Mucosa of descending colon (tissue), 3 donors: ENCODE measurements around the gene RABAC1. TPM values are rescaled to one million over a fixed set of nuclear protein-coding genes. Genes with fewer than 3 reads are reported as not detected.

ENCODE experiments used
- ATAC-seq: fragments of 200-7000 bp; cut with Tn5 transposase; one replicate; pipeline ENCODE4 v1.9.1; 2020; ENCODE audit warnings: mild to moderate bottlenecking, moderate library complexity
- DNase-seq, 3 donors: peaks; one replicate each; pipeline ENCODE4 v3.0.0-alpha.2; 2020
- H3K36me3 ChIP-seq: fragments of 200-600 bp; one replicate; pipeline ENCODE4 v1.8.0; 2021; ENCODE audit warnings: low read depth, mild to moderate bottlenecking
- H3K4me1 ChIP-seq: fragments of 200-600 bp; one replicate; pipeline ENCODE4 v1.8.0; 2021; ENCODE audit warnings: low read depth, mild to moderate bottlenecking
- H3K4me3 ChIP-seq: fragments of 200-600 bp; one replicate; pipeline ENCODE4 v1.8.0; 2021; ENCODE audit warnings: mild to moderate bottlenecking
- H3K9me3 ChIP-seq: fragments of 200-600 bp; one replicate; pipeline ENCODE4 v1.8.0; 2021; ENCODE audit warnings: mild to moderate bottlenecking
- intact Hi-C, 2 donors: fragments of 100-400 bp; cut with DNase I in 1 of 2; cut with micrococcal nuclease in 1 of 2; formaldehyde crosslinking; loops; one replicate each; pipeline versions ENCODE4 v1.11.0 to v1.11.1; 2022; cut with DNase I, micrococcal nuclease
- total RNA-seq, 3 donors: library from RNA; stranded (reverse); fragmentation: NEBNext Ultra II Directional in 2 of 3; extraction: Animal tissue kit (Norgen Biotek cat#: 25700) in 2 of 3; gene quantifications; one replicate each; pipeline versions ENCODE4 v1.2.1 to v1.2.4, GENCODE V29; 2021 to 2023
- TF ChIP-seq, protein P1 (sequence below): fragments of 200-600 bp; IDR thresholded peaks from one replicate; pipeline ENCODE4 v1.8.0; 2022; ENCODE audit warnings: antibody characterized with exemption, mild to moderate bottlenecking
- donor health status: DM: no; HTN: no; CAD: no; lungs with moderate emphysema.
- donor health status: DM: no; HTN: no; CAD: no.
- donor health status: DM: no; HTN: yes; CAD: no.

Gene RABAC1
- total RNA-seq, 3 donors from 2014 or later = 150 to 160 (median 152) TPM

- TF ChIP-seq, protein P1, sequence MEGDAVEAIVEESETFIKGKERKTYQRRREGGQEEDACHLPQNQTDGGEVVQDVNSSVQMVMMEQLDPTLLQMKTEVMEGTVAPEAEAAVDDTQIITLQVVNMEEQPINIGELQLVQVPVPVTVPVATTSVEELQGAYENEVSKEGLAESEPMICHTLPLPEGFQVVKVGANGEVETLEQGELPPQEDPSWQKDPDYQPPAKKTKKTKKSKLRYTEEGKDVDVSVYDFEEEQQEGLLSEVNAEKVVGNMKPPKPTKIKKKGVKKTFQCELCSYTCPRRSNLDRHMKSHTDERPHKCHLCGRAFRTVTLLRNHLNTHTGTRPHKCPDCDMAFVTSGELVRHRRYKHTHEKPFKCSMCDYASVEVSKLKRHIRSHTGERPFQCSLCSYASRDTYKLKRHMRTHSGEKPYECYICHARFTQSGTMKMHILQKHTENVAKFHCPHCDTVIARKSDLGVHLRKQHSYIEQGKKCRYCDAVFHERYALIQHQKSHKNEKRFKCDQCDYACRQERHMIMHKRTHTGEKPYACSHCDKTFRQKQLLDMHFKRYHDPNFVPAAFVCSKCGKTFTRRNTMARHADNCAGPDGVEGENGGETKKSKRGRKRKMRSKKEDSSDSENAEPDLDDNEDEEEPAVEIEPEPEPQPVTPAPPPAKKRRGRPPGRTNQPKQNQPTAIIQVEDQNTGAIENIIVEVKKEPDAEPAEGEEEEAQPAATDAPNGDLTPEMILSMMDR = no peak
- DNase-seq = no peak
- Histone ChIP-seq H3K4me1 (peaks cover 3% of the 10 kb centered on the region), H3K36me3 (no peaks in the 10 kb centered on the region), H3K9me3 (no peaks in the 10 kb centered on the region), H3K4me3 (no peak overlapping the region)
- ATAC-seq = peak; percentile 4
- intact Hi-C loops = no loop called here
These were observed 47.0 kb downstream of the RABAC1 start for GRCh38 chr19:41911889-41912731.

DNA sequence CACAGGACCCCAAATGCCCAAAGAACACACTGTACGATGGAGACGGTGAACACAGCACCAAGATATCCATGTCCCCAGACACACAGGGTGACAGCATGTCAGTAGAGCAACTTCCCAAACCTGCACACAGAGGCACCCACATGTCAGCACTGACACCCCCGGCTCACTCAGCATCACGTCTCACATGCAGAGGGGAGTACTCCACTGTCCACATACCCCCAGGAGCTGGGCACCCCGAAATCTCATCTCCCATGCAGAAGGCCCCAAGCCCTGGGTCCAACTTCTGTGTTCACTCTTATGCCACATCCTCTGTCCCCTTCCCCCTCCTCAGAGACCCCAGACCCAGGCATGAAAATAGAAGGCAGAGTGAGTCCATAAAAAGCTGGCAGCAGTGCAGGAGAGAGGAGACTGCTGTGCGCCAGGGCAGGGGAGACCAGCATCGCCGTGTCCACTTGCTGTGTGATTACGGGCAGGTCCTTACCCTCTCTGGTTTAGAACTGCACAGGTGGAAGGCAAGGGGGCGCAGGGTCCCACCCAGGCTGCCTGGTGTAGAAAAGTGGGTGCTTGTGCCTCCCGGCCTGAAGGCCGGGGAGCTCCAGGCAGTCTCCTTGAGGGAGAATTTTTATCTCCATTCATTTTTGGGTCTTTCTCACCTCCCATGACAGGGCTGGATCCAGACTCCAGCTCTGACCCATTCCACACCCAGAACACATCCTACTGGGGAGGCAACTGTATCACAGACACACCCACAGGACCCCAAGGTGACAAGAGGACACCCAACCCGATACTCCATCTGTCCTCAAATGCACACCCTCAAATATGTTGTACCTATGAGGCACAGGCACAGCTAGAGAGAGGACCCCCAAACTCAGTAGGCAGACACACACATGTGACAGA, 47.9 kb downstream of the RABAC1 start:
- TF ChIP-seq, protein P1 = no peak
- Histone ChIP-seq H3K4me3 (no peak overlapping the region), H3K4me1 (peaks cover 3% of the 10 kb centered on the region), H3K9me3 (no peaks in the 10 kb centered on the region), H3K36me3 (no peaks in the 10 kb centered on the region)
- DNase-seq (peak in 1 of 3 donors; percentile 41), ATAC-seq (peak; percentile 2)
- intact Hi-C loops = no loop called here

- ATAC-seq (peak; percentile 3), DNase-seq (peak in 1 of 3 donors; percentile 32)
- peaks cover 10% of the 10 kb centered on the region for H3K4me1 ChIP-seq
These were observed 48.7 kb downstream of the RABAC1 start for GRCh38 chr19:41910240-41910991.

GRCh38 chr19:41909706-41910105, 49.4 kb downstream of the RABAC1 start:
- peaks cover 14% of the 10 kb centered on the region for H3K4me1 ChIP-seq
- H3K9me3 ChIP-seq = no peaks in the 10 kb centered on the region
- no peaks in the 10 kb centered on the region for H3K36me3 ChIP-seq
- H3K4me3 ChIP-seq = no peak overlapping the region
- ATAC-seq (no peak), DNase-seq (peak in 1 of 3 donors; percentile 50)
- intact Hi-C loops = no loop called here
- TF ChIP-seq, protein P1 = no peak

More at GRCh38 chr19:41910240-41910991, 48.7 kb downstream of the RABAC1 start:
- TF ChIP-seq, protein P1 = no peak
- H3K4me3 ChIP-seq = no peak overlapping the region
- intact Hi-C loops = no loop called here
- H3K36me3 ChIP-seq = no peaks in the 10 kb centered on the region
- H3K9me3 ChIP-seq = no peaks in the 10 kb centered on the region
